Neural progenitor cell (in vitro differentiated cells): ENCODE measurements around the gene CHRNA4.

Source experiments
- CTCF ChIP-seq: fragments of 200-600 bp; sonication (generic); IDR thresholded peaks from 2 replicates; pipeline ENCODE4 v1.5.1; 2017; ENCODE audit warnings: antibody characterized with exemption, mild to moderate bottlenecking
- EZH2 ChIP-seq: fragments of 200-600 bp; sonication (generic); IDR thresholded peaks from 2 replicates; pipeline ENCODE4 v1.6.1; 2017; ENCODE audit warnings: antibody characterized with exemption, mild to moderate bottlenecking, moderate library complexity

- TF ChIP-seq EZH2 (no peak), CTCF (no peak)
These were observed 41.2 kb upstream of the CHRNA4 start for GRCh38 chr20:63402181-63402859.
